ENCODE measurements around the gene ITGB8.

ITGB8 gene

DNA sequence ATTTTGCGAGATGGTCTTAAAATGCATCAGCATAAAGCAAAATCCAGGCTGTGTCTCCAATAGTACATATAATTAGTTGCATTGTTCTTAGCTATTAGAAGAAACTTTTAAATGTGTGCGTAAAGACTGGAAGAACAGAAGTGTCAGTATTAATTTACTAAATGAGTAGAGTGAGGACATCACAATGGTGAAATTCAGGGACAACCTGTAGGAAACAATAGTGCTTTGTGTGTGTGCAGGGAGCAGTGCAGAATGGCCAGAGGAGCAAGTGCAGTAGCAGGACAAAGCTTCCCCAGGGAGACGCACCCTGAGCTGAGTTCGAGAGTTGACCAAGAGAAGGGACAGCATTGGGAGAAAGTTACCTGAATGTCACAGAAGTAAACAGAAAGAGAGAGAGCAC, 13.7 kb downstream of the ITGB8 start:
- H3K36me3 ChIP-seq (ENCODE audit: control insufficient read depth, low read depth, low read length) = no peaks in the 10 kb centered on the region

GRCh38 chr7:20346577-20346976, 15.9 kb downstream of the ITGB8 start:
- peaks cover 7% of the 10 kb centered on the region for H3K4me1 ChIP-seq (ENCODE audit: control insufficient read depth, low read depth, low read length)
- no peaks in the 10 kb centered on the region for H3K27me3 ChIP-seq (ENCODE audit: control insufficient read depth, insufficient read depth, low read length)
- no peaks in the 10 kb centered on the region for H3K9me3 ChIP-seq (ENCODE audit: control insufficient read depth, low read depth, low read length)
- H3K36me3 ChIP-seq (ENCODE audit: control insufficient read depth, low read depth, low read length) = no peaks in the 10 kb centered on the region
- H3K4me3 ChIP-seq (ENCODE audit: low read length) = no peak overlapping the region
- H3K27ac ChIP-seq (ENCODE audit: low read length) = no peak overlapping the region
- no peak overlapping the region for H3K9ac ChIP-seq (ENCODE audit: low read length)

More for the DNA sequence above, 13.7 kb downstream of the ITGB8 start:
- Histone ChIP-seq H3K4me1 (ENCODE audit: control insufficient read depth, low read depth, low read length) (peaks cover 20% of the 10 kb centered on the region), H3K4me3 (ENCODE audit: low read length) (no peak overlapping the region), H3K9me3 (ENCODE audit: control insufficient read depth, low read depth, low read length) (no peaks in the 10 kb centered on the region), H3K27me3 (ENCODE audit: control insufficient read depth, insufficient read depth, low read length) (no peaks in the 10 kb centered on the region), H3K27ac (ENCODE audit: low read length) (no peak overlapping the region), H3K9ac (ENCODE audit: low read length) (no peak overlapping the region)

GRCh38 chr7:20347680-20348079, 17.0 kb downstream of the ITGB8 start:
- Histone ChIP-seq H3K4me3 (ENCODE audit: low read length) (no peak overlapping the region), H3K27ac (ENCODE audit: low read length) (no peak overlapping the region), H3K4me1 (ENCODE audit: control insufficient read depth, low read depth, low read length) (peaks cover 5% of the 10 kb centered on the region)

GRCh38 chr7:20348125-20348807, 17.6 kb downstream of the ITGB8 start:
- Histone ChIP-seq H3K36me3 (ENCODE audit: control insufficient read depth, low read depth, low read length) (no peaks in the 10 kb centered on the region), H3K4me1 (ENCODE audit: control insufficient read depth, low read depth, low read length) (no peaks in the 10 kb centered on the region), H3K9ac (ENCODE audit: low read length) (no peak overlapping the region), H3K27ac (ENCODE audit: low read length) (no peak overlapping the region), H3K9me3 (ENCODE audit: control insufficient read depth, low read depth, low read length) (no peaks in the 10 kb centered on the region), H3K27me3 (ENCODE audit: control insufficient read depth, insufficient read depth, low read length) (no peaks in the 10 kb centered on the region), H3K4me3 (ENCODE audit: low read length) (no peak overlapping the region)

More at GRCh38 chr7:20347680-20348079, 17.0 kb downstream of the ITGB8 start:
- H3K27me3 ChIP-seq (ENCODE audit: control insufficient read depth, insufficient read depth, low read length) = no peaks in the 10 kb centered on the region
- H3K9me3 ChIP-seq (ENCODE audit: control insufficient read depth, low read depth, low read length) = no peaks in the 10 kb centered on the region
- no peaks in the 10 kb centered on the region for H3K36me3 ChIP-seq (ENCODE audit: control insufficient read depth, low read depth, low read length)
- no peak overlapping the region for H3K9ac ChIP-seq (ENCODE audit: low read length)

- Histone ChIP-seq H3K9ac (ENCODE audit: low read length) (no peak overlapping the region), H3K4me1 (ENCODE audit: control insufficient read depth, low read depth, low read length) (no peaks in the 10 kb centered on the region), H3K9me3 (ENCODE audit: control insufficient read depth, low read depth, low read length) (no peaks in the 10 kb centered on the region), H3K4me3 (ENCODE audit: low read length) (no peak overlapping the region), H3K36me3 (ENCODE audit: control insufficient read depth, low read depth, low read length) (no peaks in the 10 kb centered on the region), H3K27ac (ENCODE audit: low read length) (no peak overlapping the region), H3K27me3 (ENCODE audit: control insufficient read depth, insufficient read depth, low read length) (no peaks in the 10 kb centered on the region)
Measured at GRCh38 chr7:20350518-20350951, 19.8 kb downstream of the ITGB8 start.

GRCh38 chr7:20350996-20351692, 20.4 kb downstream of the ITGB8 start:
- H3K27me3 ChIP-seq (ENCODE audit: control insufficient read depth, insufficient read depth, low read length) = no peaks in the 10 kb centered on the region
- H3K27ac ChIP-seq (ENCODE audit: low read length) = no peak overlapping the region
- H3K9me3 ChIP-seq (ENCODE audit: control insufficient read depth, low read depth, low read length) = no peaks in the 10 kb centered on the region
- H3K4me3 ChIP-seq (ENCODE audit: low read length) = no peak overlapping the region
- no peaks in the 10 kb centered on the region for H3K36me3 ChIP-seq (ENCODE audit: control insufficient read depth, low read depth, low read length)
- no peaks in the 10 kb centered on the region for H3K4me1 ChIP-seq (ENCODE audit: control insufficient read depth, low read depth, low read length)
- H3K9ac ChIP-seq (ENCODE audit: low read length) = no peak overlapping the region

- Histone ChIP-seq H3K27ac (ENCODE audit: low read length) (no peak overlapping the region), H3K9me3 (ENCODE audit: control insufficient read depth, low read depth, low read length) (no peaks in the 10 kb centered on the region), H3K4me1 (ENCODE audit: control insufficient read depth, low read depth, low read length) (no peaks in the 10 kb centered on the region), H3K36me3 (ENCODE audit: control insufficient read depth, low read depth, low read length) (no peaks in the 10 kb centered on the region), H3K4me3 (ENCODE audit: low read length) (no peak overlapping the region), H3K9ac (ENCODE audit: low read length) (no peak overlapping the region), H3K27me3 (ENCODE audit: control insufficient read depth, insufficient read depth, low read length) (no peaks in the 10 kb centered on the region)
Measured at GRCh38 chr7:20351901-20352300, 21.2 kb downstream of the ITGB8 start.

- H3K9me3 ChIP-seq (ENCODE audit: control insufficient read depth, low read depth, low read length) = no peaks in the 10 kb centered on the region
Measured at GRCh38 chr7:20352573-20353306, 22.0 kb downstream of the ITGB8 start.

DNA sequence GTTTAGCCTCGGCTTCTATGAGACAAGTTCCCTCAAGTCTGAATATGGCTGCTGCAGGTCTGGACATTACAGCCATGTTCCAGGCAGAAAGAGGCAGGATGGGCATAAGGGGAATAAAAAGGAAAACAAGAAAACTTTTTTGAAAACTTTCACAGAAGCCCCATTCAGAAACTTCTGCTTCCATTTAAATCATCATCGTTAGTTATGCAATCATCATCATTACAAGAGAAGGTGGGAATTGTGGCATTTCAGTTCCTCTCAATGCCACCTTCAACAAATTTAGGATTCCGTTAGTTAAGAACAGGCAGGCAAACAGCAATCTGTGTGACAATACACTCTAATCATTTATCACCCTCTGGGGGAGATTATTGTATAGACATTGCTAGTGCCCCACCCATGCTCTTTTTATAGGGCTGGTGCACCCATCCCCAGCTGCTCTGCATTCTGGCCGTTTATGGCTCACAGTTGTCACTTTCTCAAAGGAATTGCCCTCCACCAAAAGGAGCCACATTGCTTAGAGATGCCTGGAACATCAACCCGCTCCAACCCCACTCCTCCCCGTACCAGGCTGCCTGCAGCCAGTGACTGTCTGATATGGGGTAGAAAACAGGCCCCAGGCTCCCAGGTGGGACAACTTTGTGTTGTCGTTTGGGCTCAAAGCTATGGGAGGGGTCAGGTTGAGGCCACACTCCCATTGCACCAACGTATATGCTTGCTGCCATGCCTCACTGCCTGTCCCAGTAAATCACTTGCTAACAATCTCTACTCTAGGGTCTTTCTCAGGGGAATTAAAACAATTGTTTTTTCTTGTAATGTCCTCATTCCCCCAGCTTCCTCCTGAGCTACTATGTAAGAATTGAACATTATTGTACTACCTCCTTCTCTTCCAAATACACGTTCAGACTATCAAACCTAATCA, 24.2 kb downstream of the ITGB8 start:
- no peak overlapping the region for H3K9ac ChIP-seq (ENCODE audit: low read length)
- no peak overlapping the region for H3K27ac ChIP-seq (ENCODE audit: low read length)

More at GRCh38 chr7:20352573-20353306, 22.0 kb downstream of the ITGB8 start:
- Histone ChIP-seq H3K27me3 (ENCODE audit: control insufficient read depth, insufficient read depth, low read length) (no peaks in the 10 kb centered on the region), H3K36me3 (ENCODE audit: control insufficient read depth, low read depth, low read length) (no peaks in the 10 kb centered on the region), H3K4me1 (ENCODE audit: control insufficient read depth, low read depth, low read length) (no peaks in the 10 kb centered on the region), H3K9ac (ENCODE audit: low read length) (no peak overlapping the region), H3K27ac (ENCODE audit: low read length) (no peak overlapping the region), H3K4me3 (ENCODE audit: low read length) (no peak overlapping the region)

DNA sequence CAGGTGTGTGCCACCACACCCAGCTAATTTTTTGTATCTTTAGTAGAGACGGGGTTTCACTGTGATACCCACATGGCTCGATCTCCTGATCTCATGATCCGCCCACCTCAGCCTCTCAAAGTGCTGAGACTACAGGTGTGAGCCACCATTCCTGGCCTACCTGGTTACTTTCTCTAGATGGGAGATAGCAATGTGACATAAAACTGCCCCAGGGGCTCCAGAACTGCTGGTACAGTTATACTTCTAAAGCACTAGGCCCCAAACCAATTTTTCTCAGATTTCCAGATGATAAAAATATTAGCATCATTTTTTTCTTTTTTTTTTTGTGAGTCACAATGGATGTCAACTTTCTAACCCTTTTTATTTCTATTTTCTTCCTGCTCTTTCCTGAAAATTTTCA, 27.4 kb downstream of the ITGB8 start:
- no peaks in the 10 kb centered on the region for H3K36me3 ChIP-seq (ENCODE audit: control insufficient read depth, low read depth, low read length)
- no peak overlapping the region for H3K4me3 ChIP-seq (ENCODE audit: low read length)
- H3K9ac ChIP-seq (ENCODE audit: low read length) = no peak overlapping the region
- H3K4me1 ChIP-seq (ENCODE audit: control insufficient read depth, low read depth, low read length) = no peaks in the 10 kb centered on the region
- no peaks in the 10 kb centered on the region for H3K9me3 ChIP-seq (ENCODE audit: control insufficient read depth, low read depth, low read length)
- H3K27me3 ChIP-seq (ENCODE audit: control insufficient read depth, insufficient read depth, low read length) = no peaks in the 10 kb centered on the region
- no peak overlapping the region for H3K27ac ChIP-seq (ENCODE audit: low read length)

More for the DNA sequence above, 24.2 kb downstream of the ITGB8 start:
- no peaks in the 10 kb centered on the region for H3K4me1 ChIP-seq (ENCODE audit: control insufficient read depth, low read depth, low read length)
- H3K4me3 ChIP-seq (ENCODE audit: low read length) = no peak overlapping the region
- no peaks in the 10 kb centered on the region for H3K36me3 ChIP-seq (ENCODE audit: control insufficient read depth, low read depth, low read length)
- no peaks in the 10 kb centered on the region for H3K9me3 ChIP-seq (ENCODE audit: control insufficient read depth, low read depth, low read length)
- H3K27me3 ChIP-seq (ENCODE audit: control insufficient read depth, insufficient read depth, low read length) = no peaks in the 10 kb centered on the region
